ENCODE data around the gene DCAF12.
"Not testable (repeated sequence)": the region's sequence is repeated elsewhere in the genome, so short reads cannot be mapped to it uniquely, and the experiment has no call there.

The DCAF12 gene

GRCh38 chr9:34126207-34127034, at the start of gene DCAF12:
TSS of gene DCAF12 (minus strand) at chr9:34126698. CDS start at chr9:34126431, 267 bp downstream.
- DNase-seq = peak; percentile 70 to 81

- DNase-seq = no peak
Observed at GRCh38 chr9:34176089-34176488, 49.6 kb upstream of the DCAF12 start.

- no peak for DNase-seq
Observed at GRCh38 chr9:34171753-34172535, 45.4 kb upstream of the DCAF12 start.

GRCh38 chr9:34170237-34170991, 43.9 kb upstream of the DCAF12 start:
- DNase-seq = no peak

GRCh38 chr9:34169125-34169524, 42.6 kb upstream of the DCAF12 start:
- no peak for DNase-seq

GRCh38 chr9:34163434-34163833, 36.9 kb upstream of the DCAF12 start:
- DNase-seq = no peak

- DNase-seq = peak; percentile 31 to 53
Observed at GRCh38 chr9:34158362-34158869, 31.9 kb upstream of the DCAF12 start.

- no peak for DNase-seq
Observed at GRCh38 chr9:34157898-34158297, 31.4 kb upstream of the DCAF12 start.

- no peak for DNase-seq
Observed at GRCh38 chr9:34157318-34157717, 30.8 kb upstream of the DCAF12 start.

GRCh38 chr9:34154057-34154456, 27.6 kb upstream of the DCAF12 start:
- no peak for DNase-seq

- no peak for DNase-seq
Observed at GRCh38 chr9:34151398-34151797, 24.9 kb upstream of the DCAF12 start.

- DNase-seq = no peak
Observed at GRCh38 chr9:34145165-34145564, 18.7 kb upstream of the DCAF12 start.

GRCh38 chr9:34143116-34143515, 16.6 kb upstream of the DCAF12 start:
- DNase-seq = no peak

- no peak for DNase-seq
Observed at GRCh38 chr9:34140853-34141252, 14.4 kb upstream of the DCAF12 start.

- no peak for DNase-seq
Observed at GRCh38 chr9:34139477-34140146, 13.1 kb upstream of the DCAF12 start.

GRCh38 chr9:34138644-34139043, 12.1 kb upstream of the DCAF12 start:
- not testable (repeated sequence) for DNase-seq

GRCh38 chr9:34134521-34134920, 8.0 kb upstream of the DCAF12 start:
- no peak for DNase-seq

GRCh38 chr9:34133436-34133949, 7.0 kb upstream of the DCAF12 start:
- DNase-seq = no peak

GRCh38 chr9:34131571-34131970, 5.1 kb upstream of the DCAF12 start:
- no peak for DNase-seq

GRCh38 chr9:34127035-34127948, 794 bp upstream of the DCAF12 start:
- no peak for DNase-seq

GRCh38 chr9:34125681-34126206, 754 bp downstream of the DCAF12 start:
- no peak for DNase-seq

All from NCI-H187 (cell line).